HEK293 (cell line): ENCODE results near the gene ZNF593.
A peak's percentile ranks its signal among the peaks of the same experiment; 100 is the strongest.

Source experiments
- CTCF ChIA-PET: fragments of 350-600 bp; formaldehyde crosslinking; extraction: SDS; loops from one replicate; lab custom pipeline; 2021; ENCODE audit warnings: antibody characterized with exemption; lab: Yijun Ruan, JAX
- POLR2A ChIA-PET: fragments of 300-600 bp; formaldehyde crosslinking; extraction: SDS; loops from one replicate; lab custom pipeline; 2020; ENCODE audit warnings: antibody characterized with exemption, inconsistent platforms; lab: Yijun Ruan, JAX
- H3K27ac ChIP-seq: fragments of 200-500 bp; sonication (Bioruptor generic); 2 replicates; pipeline ENCODE4 v1.5.1; 2014; ENCODE audit warnings: low read depth, low read length, control low read depth, inconsistent platforms; ENCODE audit errors: extremely low read depth
- H3K36me3 ChIP-seq, 2 experiments: fragments of 200-500 bp in 1 of 2; sonication (Bioruptor generic) in 1 of 2; 1 replicate in 1 of 2; 2 replicates in 1 of 2; pipeline ENCODE4 v1.5.1; 2014 to 2017; ENCODE audit warnings: inconsistent platforms in 2 of 2, low read length in 2 of 2; ENCODE audit not compliant: control insufficient read depth in 2 of 2, insufficient read depth in 1 of 2
- H3K4me1 ChIP-seq: fragments of 200-500 bp; sonication (Bioruptor generic); 2 replicates; pipeline ENCODE4 v1.5.1; 2014; ENCODE audit warnings: mild to moderate bottlenecking, low read length, inconsistent platforms; ENCODE audit not compliant: control insufficient read depth, insufficient read depth
- H3K4me3 ChIP-seq: 2 replicates; pipeline ENCODE4 v1.5.1; 2011; ENCODE audit warnings: low read depth, mild to moderate bottlenecking, control low read depth, low read length, moderate library complexity
- H3K9me3 ChIP-seq: fragments of 200-500 bp; sonication (Bioruptor generic); 2 replicates; pipeline ENCODE4 v1.5.1; 2014; ENCODE audit warnings: low read depth, low read length, inconsistent platforms; ENCODE audit not compliant: control insufficient read depth, insufficient read depth
- BCL11A ChIP-seq: fragments of 450-650 bp; formaldehyde crosslinking; IDR thresholded peaks from 2 replicates; pipeline ENCODE4 v1.5.1; 2016; ENCODE audit warnings: low read depth, missing biosample characterization, missing genetic modification characterization
- ELK4 ChIP-seq: IDR thresholded peaks from 2 replicates; pipeline ENCODE4 v1.6.1; 2011; ENCODE audit warnings: mild to moderate bottlenecking, low read depth, low read length, borderline replicate concordance
- PRDM4 ChIP-seq: fragments of 450-650 bp; formaldehyde crosslinking; IDR thresholded peaks from 2 replicates; pipeline ENCODE4 v1.5.1; 2017; ENCODE audit warnings: missing biosample characterization, missing genetic modification characterization
- SCRT2 ChIP-seq: fragments of 450-650 bp; formaldehyde crosslinking; IDR thresholded peaks from 2 replicates; pipeline ENCODE4 v1.5.1; 2016; ENCODE audit warnings: missing biosample characterization, missing genetic modification characterization
- SP3 ChIP-seq: fragments of 450-650 bp; formaldehyde crosslinking; IDR thresholded peaks from 2 replicates; pipeline ENCODE4 v1.5.1; 2016; ENCODE audit warnings: missing biosample characterization, missing genetic modification characterization
- TCF7L2 ChIP-seq: IDR thresholded peaks from 2 replicates; pipeline ENCODE4 v1.6.1; 2011; ENCODE audit warnings: low read depth, mild to moderate bottlenecking, inconsistent platforms, low read length, moderate library complexity, borderline replicate concordance
- YY1 ChIP-seq: fragments of 450-650 bp; formaldehyde crosslinking; IDR thresholded peaks from 2 replicates; pipeline ENCODE4 v1.5.1; 2018; ENCODE audit warnings: missing biosample characterization, missing genetic modification characterization
- ZBTB20 ChIP-seq: fragments of 450-650 bp; formaldehyde crosslinking; IDR thresholded peaks from 2 replicates; pipeline ENCODE4 v1.5.1; 2016; ENCODE audit warnings: missing biosample characterization, missing genetic modification characterization
- ZBTB48 ChIP-seq: fragments of 450-650 bp; formaldehyde crosslinking; IDR thresholded peaks from 2 replicates; pipeline ENCODE4 v1.5.1; 2016; ENCODE audit warnings: missing biosample characterization, missing genetic modification characterization
- ZNF121 ChIP-seq: fragments of 450-650 bp; formaldehyde crosslinking; IDR thresholded peaks from 2 replicates; pipeline ENCODE4 v1.5.1; 2016; ENCODE audit warnings: missing biosample characterization, missing genetic modification characterization
- ZNF138 ChIP-seq: fragments of 450-650 bp; formaldehyde crosslinking; IDR thresholded peaks from 2 replicates; pipeline ENCODE4 v1.5.1; 2016; ENCODE audit warnings: missing biosample characterization, missing genetic modification characterization, borderline replicate concordance
- ZNF146 ChIP-seq: fragments of 450-650 bp; formaldehyde crosslinking; IDR thresholded peaks from 2 replicates; pipeline ENCODE4 v1.5.1; 2016; ENCODE audit warnings: missing biosample characterization, missing genetic modification characterization
- ZNF214 ChIP-seq: fragments of 450-650 bp; formaldehyde crosslinking; IDR thresholded peaks from 2 replicates; pipeline ENCODE4 v1.5.1; 2017; ENCODE audit warnings: missing biosample characterization, mild to moderate bottlenecking, missing genetic modification characterization, borderline replicate concordance
- ZNF302 ChIP-seq: fragments of 450-650 bp; formaldehyde crosslinking; IDR thresholded peaks from 2 replicates; pipeline ENCODE4 v1.5.1; 2016; ENCODE audit warnings: missing biosample characterization, missing genetic modification characterization, low read depth
- ZNF514 ChIP-seq: fragments of 450-650 bp; formaldehyde crosslinking; IDR thresholded peaks from 2 replicates; pipeline ENCODE4 v1.5.1; 2016; ENCODE audit warnings: missing biosample characterization, missing genetic modification characterization
- ZNF548 ChIP-seq: fragments of 450-650 bp; formaldehyde crosslinking; IDR thresholded peaks from 2 replicates; pipeline ENCODE4 v1.5.1; 2016; ENCODE audit warnings: missing biosample characterization, missing genetic modification characterization
- ZNF558 ChIP-seq: fragments of 450-650 bp; formaldehyde crosslinking; IDR thresholded peaks from 2 replicates; pipeline ENCODE4 v1.5.1; 2016; ENCODE audit warnings: missing biosample characterization, missing genetic modification characterization
- ZNF654 ChIP-seq: fragments of 450-650 bp; formaldehyde crosslinking; IDR thresholded peaks from 2 replicates; pipeline ENCODE4 v1.5.1; 2016; ENCODE audit warnings: low read depth, missing biosample characterization, missing genetic modification characterization
- ZNF677 ChIP-seq: fragments of 450-650 bp; IDR thresholded peaks from 2 replicates; pipeline ENCODE4 v1.5.0; 2018; ENCODE audit warnings: missing biosample characterization, mild to moderate bottlenecking, missing genetic modification characterization, moderate library complexity
- ZSCAN23 ChIP-seq: fragments of 450-650 bp; formaldehyde crosslinking; IDR thresholded peaks from 2 replicates; pipeline ENCODE4 v1.5.1; 2016; ENCODE audit warnings: missing biosample characterization, missing genetic modification characterization

The ZNF593 gene

GRCh38 chr1:26210147-26210870 lies 40.6 kb downstream of the ZNF593 start:
- Histone ChIP-seq H3K4me1 (no peaks in the 10 kb centered on the region), H3K36me3 (no peaks in the 10 kb centered on the region), H3K27ac (no peak overlapping the region), H3K4me3 (no peak overlapping the region), H3K9me3 (no peaks in the 10 kb centered on the region)
- CTCF ChIA-PET, result interaction anchor here (1.1 to 1.5 kb wide), 2 partner anchors 23 to 174 kb away, joined by 3 to 6 read pairs; partner anchors contain the start of gene CEP85
- POLR2A ChIA-PET, result interaction anchor here (0.7 kb wide), 1 partner anchor 37 kb away, joined by 3 read pairs; no protein-coding TSS in a partner anchor
- no peak for TF ChIP-seq ZBTB20
- no peak for TF ChIP-seq ZNF558 (tag by site-specific recombination)
- no peak for TF ChIP-seq YY1 (tag by site-specific recombination)
- TF ChIP-seq ZSCAN23 (tag by site-specific recombination), result no peak
- no peak for TF ChIP-seq ZNF214 (tag by site-specific recombination)
- TF ChIP-seq ZNF514 (tag by site-specific recombination), result no peak
- no peak for TF ChIP-seq PRDM4 (tag by site-specific recombination)
- TF ChIP-seq TCF7L2, result no peak
- no peak for TF ChIP-seq ZNF677 (tag by site-specific recombination)
- no peak for TF ChIP-seq SCRT2 (tag by site-specific recombination)
- no peak for TF ChIP-seq ZNF302 (tag by site-specific recombination)
- no peak for TF ChIP-seq ZNF146 (tag by site-specific recombination)
- TF ChIP-seq ZNF548 (tag by site-specific recombination), result no peak
- no peak for TF ChIP-seq ZBTB48 (tag by site-specific recombination)
- no peak for TF ChIP-seq ZNF138 (tag by site-specific recombination)
- TF ChIP-seq BCL11A, result no peak
- no peak for TF ChIP-seq SP3 (tag by site-specific recombination)

GRCh38 chr1:26212726-26213125 lies 43.0 kb downstream of the ZNF593 start:
- Histone ChIP-seq H3K9me3 (no peaks in the 10 kb centered on the region), H3K36me3 (no peaks in the 10 kb centered on the region), H3K4me3 (no peak overlapping the region), H3K4me1 (no peaks in the 10 kb centered on the region), H3K27ac (no peak overlapping the region)
- ChIA-PET POLR2A (no interaction called here), CTCF (interaction anchor here (0.6 to 1.7 kb wide), 5 partner anchors 9 to 870 kb away, joined by 3 to 5 read pairs (median 4); partner anchors contain the start of genes CEP85 and ZNF593)
- TF ChIP-seq ZNF121 (tag by site-specific recombination) (peak; percentile 92), ZNF654 (no peak), ELK4 (no peak)
